Liver (tissue), 9 donors: ENCODE results near the gene ZSCAN21. TPM values are rescaled to one million over a fixed set of nuclear protein-coding genes. Genes with fewer than 3 reads are reported as not detected.

Source experiments
- DNase-seq: peaks from one replicate; pipeline ENCODE4 v3.0.0-alpha.2; 2017; ENCODE audit warnings: low spot score
- H3K27ac ChIP-seq, 2 donors: one replicate each; pipeline ENCODE4 v1.7.0; 2013; ENCODE audit warnings: inconsistent platforms in 2 of 2, low read length in 2 of 2, control low read depth in 1 of 2, low read depth in 1 of 2, mild to moderate bottlenecking in 1 of 2
- H3K27me3 ChIP-seq, 4 donors: one replicate each; pipeline versions ENCODE4 v1.6.1 to v1.7.0; 2013; ENCODE audit warnings: low read length in 3 of 4, inconsistent platforms in 1 of 4, mild to moderate bottlenecking in 1 of 4, moderate library complexity in 1 of 4; ENCODE audit not compliant: control insufficient read depth in 4 of 4, insufficient read depth in 4 of 4
- H3K36me3 ChIP-seq, 4 donors: one replicate each; pipeline versions ENCODE4 v1.6.1 to v1.7.0; 2013; ENCODE audit warnings: low read length in 3 of 4, mild to moderate bottlenecking in 3 of 4, low read depth in 1 of 4, moderate library complexity in 1 of 4; ENCODE audit not compliant: control insufficient read depth in 4 of 4, insufficient read depth in 3 of 4
- H3K4me1 ChIP-seq, 4 donors: one replicate each; pipeline versions ENCODE4 v1.6.1 to v1.7.0; 2013; ENCODE audit warnings: low read length in 3 of 4, mild to moderate bottlenecking in 3 of 4, moderate library complexity in 1 of 4; ENCODE audit not compliant: control insufficient read depth in 4 of 4, insufficient read depth in 4 of 4
- H3K4me3 ChIP-seq, 3 donors: one replicate each; pipeline versions ENCODE4 v1.6.1 to v1.7.0; 2013; ENCODE audit warnings: low read length in 3 of 3, control low read depth in 1 of 3, low read depth in 1 of 3, mild to moderate bottlenecking in 1 of 3
- H3K9ac ChIP-seq, 2 donors: one replicate each; pipeline ENCODE4 v1.7.0; 2013; ENCODE audit warnings: low read length in 2 of 2, mild to moderate bottlenecking in 2 of 2, moderate library complexity in 2 of 2, control low read depth in 1 of 2, low read depth in 1 of 2
- H3K9me3 ChIP-seq, 4 donors: one replicate each; pipeline versions ENCODE4 v1.6.1 to v1.7.0; 2013; ENCODE audit warnings: low read length in 3 of 4; ENCODE audit not compliant: control insufficient read depth in 4 of 4
- EGR1 ChIP-seq, 2 donors: IDR thresholded peaks; 2 replicates each; pipeline ENCODE4 v1.6.1; 2016 to 2018; ENCODE audit warnings: antibody characterized with exemption in 2 of 2, low read depth in 2 of 2
- FOXA1 ChIP-seq: IDR thresholded peaks from 2 replicates; pipeline ENCODE4 v1.6.1; 2016; ENCODE audit warnings: antibody characterized with exemption
- FOXA2 ChIP-seq: IDR thresholded peaks from 2 replicates; pipeline ENCODE4 v1.6.1; 2016; ENCODE audit warnings: antibody characterized with exemption
- GABPA ChIP-seq, 2 donors: IDR thresholded peaks in 1 of 2; conservative IDR thresholded peaks in 1 of 2; 2 replicates each; pipeline ENCODE4 v1.6.1; 2016; ENCODE audit warnings: antibody characterized with exemption in 2 of 2, mild to moderate bottlenecking in 1 of 2, moderate library complexity in 1 of 2
- HNF4A ChIP-seq, 2 donors: conservative IDR thresholded peaks; 2 replicates each; pipeline ENCODE4 v1.6.1; 2016; ENCODE audit warnings: antibody characterized with exemption in 2 of 2, mild to moderate bottlenecking in 2 of 2
- NR2F2 ChIP-seq: IDR thresholded peaks from 2 replicates; pipeline ENCODE4 v1.6.1; 2016; ENCODE audit warnings: antibody characterized with exemption
- RAD21 ChIP-seq, 2 donors: IDR thresholded peaks; 2 replicates each; pipeline ENCODE4 v1.6.1; 2016; ENCODE audit warnings: antibody characterized with exemption in 2 of 2, mild to moderate bottlenecking in 2 of 2
- RXRA ChIP-seq, 2 donors: IDR thresholded peaks; 2 replicates each; pipeline ENCODE4 v1.6.1; 2017 to 2018; ENCODE audit warnings: antibody characterized with exemption in 2 of 2, mild to moderate bottlenecking in 1 of 2
- SP1 ChIP-seq: IDR thresholded peaks from 2 replicates; pipeline ENCODE4 v1.6.1; 2018; ENCODE audit warnings: antibody characterized with exemption, mild to moderate bottlenecking
- YY1 ChIP-seq: IDR thresholded peaks from 2 replicates; pipeline ENCODE4 v1.6.1; 2016; ENCODE audit warnings: antibody characterized with exemption, mild to moderate bottlenecking
- WGBS: extraction: QIAGEN DNeasy Blood & Tissue Kit; methylation state at CpG from one replicate; pipeline ENCODE4 v1.1.7; 2013; 5-methylcytosine and 5-hydroxymethylcytosine counted together
- polyA plus RNA-seq, 2 donors: library from polyadenylated mRNA; stranded (reverse) in 1 of 2; unstranded in 1 of 2; fragments of 200-250 nt in 1 of 2; fragments of >200 nt in 1 of 2; fragmentation: Nextera tagmentation in 1 of 2; extraction: Ambion mirVana in 1 of 2; gene quantifications; one replicate each; pipeline versions ENCODE4 v1.2.1 to v1.2.3, GENCODE V29; 2013 to 2015
- total RNA-seq, 2 donors: library from RNA; depleted of rRNA; stranded (reverse); fragments of >200 nt; gene quantifications; one replicate each; pipeline ENCODE4 v1.2.3, GENCODE V29; 2014
- TF ChIP-seq, protein P1 (sequence below): IDR thresholded peaks from 2 replicates; pipeline ENCODE4 v1.6.1; 2016; ENCODE audit warnings: antibody characterized with exemption, mild to moderate bottlenecking
- TF ChIP-seq, protein P2 (sequence below): IDR thresholded peaks from 2 replicates; pipeline ENCODE4 v1.6.1; 2016; ENCODE audit warnings: antibody characterized with exemption
- TF ChIP-seq, protein P3 (sequence below): IDR thresholded peaks from 2 replicates; pipeline ENCODE4 v1.6.1; 2016; ENCODE audit warnings: antibody characterized with exemption
- donor health status: healthy.
- donor health status: healthy.
- donor health status: healthy.
- donor health status: healthy.
- donor health status: healthy.

ZSCAN21 gene
- total and polyA plus RNA-seq, 4 donors, result 4.6 to 8.6 (median 6.9) TPM

DNA sequence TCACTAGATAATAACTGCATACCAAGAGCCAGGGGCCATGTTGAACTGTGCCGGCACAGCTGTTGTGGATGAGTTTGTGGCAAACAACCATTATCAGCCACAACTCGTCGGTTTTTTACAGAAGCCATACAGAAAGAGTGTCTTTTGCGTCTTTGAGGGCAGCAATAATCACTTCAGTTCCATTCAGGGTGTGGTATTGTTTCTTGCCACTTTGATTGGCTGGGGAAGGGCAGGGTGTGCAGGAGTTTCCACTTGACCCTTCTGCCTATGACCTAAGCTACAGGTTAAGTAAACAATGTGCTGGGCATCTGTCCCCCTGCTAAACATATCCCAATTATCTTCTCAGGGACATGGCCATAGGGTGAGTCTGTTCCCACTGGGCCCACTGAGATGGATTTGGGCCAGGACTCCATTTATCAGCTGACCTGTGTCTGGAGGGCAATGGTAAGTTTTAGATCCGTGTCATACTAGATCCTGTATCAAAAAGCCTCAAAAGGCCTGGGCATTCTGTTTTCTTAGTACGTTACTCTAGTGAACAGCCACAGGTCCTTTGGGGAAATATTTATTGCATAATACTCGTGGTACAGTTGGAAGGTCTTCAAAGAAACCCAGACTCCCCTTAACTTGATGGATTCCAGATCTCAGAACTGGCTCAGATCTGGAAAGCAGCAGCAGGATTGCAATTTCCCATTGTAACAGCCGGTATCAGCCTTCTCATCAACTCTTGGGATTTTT lies 16.0 kb downstream of the ZSCAN21 start (continued):
- TF ChIP-seq, protein P1, sequence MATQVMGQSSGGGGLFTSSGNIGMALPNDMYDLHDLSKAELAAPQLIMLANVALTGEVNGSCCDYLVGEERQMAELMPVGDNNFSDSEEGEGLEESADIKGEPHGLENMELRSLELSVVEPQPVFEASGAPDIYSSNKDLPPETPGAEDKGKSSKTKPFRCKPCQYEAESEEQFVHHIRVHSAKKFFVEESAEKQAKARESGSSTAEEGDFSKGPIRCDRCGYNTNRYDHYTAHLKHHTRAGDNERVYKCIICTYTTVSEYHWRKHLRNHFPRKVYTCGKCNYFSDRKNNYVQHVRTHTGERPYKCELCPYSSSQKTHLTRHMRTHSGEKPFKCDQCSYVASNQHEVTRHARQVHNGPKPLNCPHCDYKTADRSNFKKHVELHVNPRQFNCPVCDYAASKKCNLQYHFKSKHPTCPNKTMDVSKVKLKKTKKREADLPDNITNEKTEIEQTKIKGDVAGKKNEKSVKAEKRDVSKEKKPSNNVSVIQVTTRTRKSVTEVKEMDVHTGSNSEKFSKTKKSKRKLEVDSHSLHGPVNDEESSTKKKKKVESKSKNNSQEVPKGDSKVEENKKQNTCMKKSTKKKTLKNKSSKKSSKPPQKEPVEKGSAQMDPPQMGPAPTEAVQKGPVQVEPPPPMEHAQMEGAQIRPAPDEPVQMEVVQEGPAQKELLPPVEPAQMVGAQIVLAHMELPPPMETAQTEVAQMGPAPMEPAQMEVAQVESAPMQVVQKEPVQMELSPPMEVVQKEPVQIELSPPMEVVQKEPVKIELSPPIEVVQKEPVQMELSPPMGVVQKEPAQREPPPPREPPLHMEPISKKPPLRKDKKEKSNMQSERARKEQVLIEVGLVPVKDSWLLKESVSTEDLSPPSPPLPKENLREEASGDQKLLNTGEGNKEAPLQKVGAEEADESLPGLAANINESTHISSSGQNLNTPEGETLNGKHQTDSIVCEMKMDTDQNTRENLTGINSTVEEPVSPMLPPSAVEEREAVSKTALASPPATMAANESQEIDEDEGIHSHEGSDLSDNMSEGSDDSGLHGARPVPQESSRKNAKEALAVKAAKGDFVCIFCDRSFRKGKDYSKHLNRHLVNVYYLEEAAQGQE, result peak; percentile 57
- peak; percentile 88 for TF ChIP-seq FOXA1
- peak; percentile 33 to 37 for TF ChIP-seq RAD21 (IDR thresholded peaks at IDR 0.05)
- TF ChIP-seq FOXA2, result peak; percentile 87

DNA sequence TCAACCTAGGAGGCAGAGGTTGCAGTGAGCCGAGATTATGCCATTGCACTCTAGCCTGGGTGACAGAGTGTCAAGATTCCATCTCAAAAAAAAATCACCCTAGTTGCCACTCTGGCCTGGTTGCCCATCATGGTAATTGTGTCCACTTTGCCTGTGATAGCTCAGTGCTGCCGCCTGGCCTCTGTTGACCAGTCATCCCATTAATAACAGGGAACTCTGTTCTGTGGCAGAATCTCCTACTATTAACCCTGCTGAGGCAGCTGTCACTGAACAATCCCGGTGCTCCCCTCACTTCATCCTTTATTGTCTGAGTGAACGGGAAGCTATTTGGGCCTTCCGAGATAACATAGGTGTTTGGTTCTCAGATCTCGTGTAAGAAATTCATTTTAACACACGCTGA lies 17.4 kb downstream of the ZSCAN21 start:
- H3K27me3 ChIP-seq, result no peaks in the 10 kb centered on the region
- no peak for DNase-seq
- peaks cover 13 to 21% (median 14%) of the 10 kb centered on the region in 4 donors for H3K9me3 ChIP-seq
- no peak overlapping the region for H3K4me3 ChIP-seq
- H3K4me1 ChIP-seq, result peaks cover 2 to 23% (median 14%) of the 10 kb centered on the region in 4 donors
- H3K27ac ChIP-seq, result no peak overlapping the region
- no peak for TF ChIP-seq YY1
- no peak for TF ChIP-seq RXRA (IDR thresholded peaks at IDR 0.05)
- TF ChIP-seq HNF4A (conservative IDR thresholded peaks at IDR 0.05), result no peak
- TF ChIP-seq FOXA2, result no peak
- TF ChIP-seq SP1, result no peak
- no peak for TF ChIP-seq EGR1 (IDR thresholded peaks at IDR 0.05; ENCODE audit: low read depth in 2 of 2)
- TF ChIP-seq, protein P1, result no peak
- WGBS, result 89% methylated on average over 7 of the region's 7 CpGs
- H3K36me3 ChIP-seq, result peaks cover 5 to 40% (median 34%) of the 10 kb centered on the region in 4 donors
- H3K9ac ChIP-seq, result no peak overlapping the region

DNA sequence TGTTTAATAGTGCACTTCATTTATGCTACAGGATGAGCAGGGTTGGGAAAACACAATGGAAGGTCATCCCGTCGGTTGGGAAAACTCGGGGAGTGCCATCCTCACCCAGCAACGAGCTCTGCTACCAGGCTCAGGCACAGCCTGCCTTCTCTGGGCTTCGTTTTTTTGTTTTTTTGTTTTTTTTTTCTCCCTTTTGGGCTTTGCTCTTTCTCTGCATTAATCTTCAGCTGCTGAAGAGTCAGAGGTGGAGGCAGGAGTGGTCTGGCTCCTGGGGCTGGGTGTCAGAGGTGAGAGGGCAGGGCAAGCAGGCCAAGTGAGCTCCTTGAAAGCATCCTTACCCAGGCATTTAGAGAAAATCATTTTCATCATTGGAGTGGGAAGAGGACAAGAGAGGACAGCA lies 20.4 kb downstream of the ZSCAN21 start:
- H3K9ac ChIP-seq, result no peak overlapping the region
- no peaks in the 10 kb centered on the region for H3K27me3 ChIP-seq

More for the DNA sequence above, 20.4 kb downstream of the ZSCAN21 start:
- H3K4me3 ChIP-seq, result no peak overlapping the region
- no peak for DNase-seq
- peaks cover under 1 to 17% (median 13%) of the 10 kb centered on the region in 4 donors for H3K4me1 ChIP-seq
- TF ChIP-seq, protein P2, sequence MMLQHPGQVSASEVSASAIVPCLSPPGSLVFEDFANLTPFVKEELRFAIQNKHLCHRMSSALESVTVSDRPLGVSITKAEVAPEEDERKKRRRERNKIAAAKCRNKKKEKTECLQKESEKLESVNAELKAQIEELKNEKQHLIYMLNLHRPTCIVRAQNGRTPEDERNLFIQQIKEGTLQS, result no peak
- TF ChIP-seq FOXA2 (no peak), RAD21 (IDR thresholded peaks at IDR 0.05) (no peak), GABPA (IDR thresholded peaks at IDR 0.05 in 1 of 2, conservative IDR thresholded peaks at IDR 0.05 in 1 of 2) (no peak), EGR1 (IDR thresholded peaks at IDR 0.05; ENCODE audit: low read depth in 2 of 2) (no peak), NR2F2 (no peak)
- TF ChIP-seq, protein P1, result no peak
- TF ChIP-seq, protein P3, sequence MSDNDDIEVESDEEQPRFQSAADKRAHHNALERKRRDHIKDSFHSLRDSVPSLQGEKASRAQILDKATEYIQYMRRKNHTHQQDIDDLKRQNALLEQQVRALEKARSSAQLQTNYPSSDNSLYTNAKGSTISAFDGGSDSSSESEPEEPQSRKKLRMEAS, result no peak
- peaks cover 20 to 30% (median 22%) of the 10 kb centered on the region in 4 donors for H3K9me3 ChIP-seq
- no peak overlapping the region for H3K27ac ChIP-seq
- WGBS, result 98% methylated on average over 5 of the region's 5 CpGs
- peaks cover 19 to 55% (median 50%) of the 10 kb centered on the region in 4 donors for H3K36me3 ChIP-seq
